Measurements from ENCODE around the gene ABCA3. TPM values are rescaled to one million over a fixed set of nuclear protein-coding genes. Genes with fewer than 3 reads are reported as not detected.

Gene ABCA3
- 0.68 and 1.1 TPM in 2 replicates for total RNA-seq

DNA sequence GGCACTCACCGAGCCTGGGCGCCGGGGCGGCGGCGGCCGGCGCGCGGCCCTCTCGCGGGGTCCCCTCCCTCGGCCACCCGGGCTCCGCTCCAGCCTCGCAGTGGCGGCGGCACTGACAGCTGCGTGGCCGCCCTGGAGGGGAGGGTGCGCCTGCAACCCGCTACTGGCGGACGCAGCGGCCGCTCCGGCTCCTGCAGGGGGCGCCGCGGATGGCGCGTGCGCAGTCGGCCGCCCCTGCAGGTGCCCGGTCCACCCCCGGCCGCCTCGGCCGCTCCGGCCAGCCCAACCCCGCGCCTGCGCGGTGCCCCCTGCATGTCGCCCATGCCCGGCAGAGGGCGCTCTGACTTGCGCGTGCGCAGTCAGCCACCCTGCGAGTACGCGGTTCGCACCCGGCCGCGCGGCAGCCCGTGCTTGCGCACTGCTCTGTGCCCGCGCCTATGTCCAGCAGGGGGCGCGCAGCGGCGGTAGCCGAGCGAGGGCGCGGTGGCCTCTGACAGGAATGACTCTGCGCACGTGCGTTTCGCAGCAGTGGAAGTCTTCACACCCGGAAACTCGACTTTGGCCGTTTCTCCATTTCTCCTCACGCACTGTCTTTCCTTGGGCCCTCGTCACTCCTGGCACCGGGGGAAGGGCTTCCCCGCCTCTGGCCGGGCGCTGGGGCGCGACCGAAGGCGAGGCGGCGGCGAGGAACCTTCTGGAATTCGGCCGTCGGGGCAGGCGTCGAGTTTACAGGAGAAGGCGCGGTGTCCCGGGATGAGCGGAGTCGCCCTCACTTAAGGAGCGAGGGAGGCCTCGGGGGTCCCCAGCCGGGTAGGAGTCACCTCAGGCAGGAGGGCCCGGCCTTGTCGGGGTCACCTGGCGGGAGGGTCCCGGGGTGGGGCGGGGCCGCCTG lies at the start of gene ABCA3:
Gene ABCA3, minus strand, starts transcription at position 165 of the 892 bp plus-strand sequence. CDS start 14,262 bp downstream, outside the sequence.

DNA sequence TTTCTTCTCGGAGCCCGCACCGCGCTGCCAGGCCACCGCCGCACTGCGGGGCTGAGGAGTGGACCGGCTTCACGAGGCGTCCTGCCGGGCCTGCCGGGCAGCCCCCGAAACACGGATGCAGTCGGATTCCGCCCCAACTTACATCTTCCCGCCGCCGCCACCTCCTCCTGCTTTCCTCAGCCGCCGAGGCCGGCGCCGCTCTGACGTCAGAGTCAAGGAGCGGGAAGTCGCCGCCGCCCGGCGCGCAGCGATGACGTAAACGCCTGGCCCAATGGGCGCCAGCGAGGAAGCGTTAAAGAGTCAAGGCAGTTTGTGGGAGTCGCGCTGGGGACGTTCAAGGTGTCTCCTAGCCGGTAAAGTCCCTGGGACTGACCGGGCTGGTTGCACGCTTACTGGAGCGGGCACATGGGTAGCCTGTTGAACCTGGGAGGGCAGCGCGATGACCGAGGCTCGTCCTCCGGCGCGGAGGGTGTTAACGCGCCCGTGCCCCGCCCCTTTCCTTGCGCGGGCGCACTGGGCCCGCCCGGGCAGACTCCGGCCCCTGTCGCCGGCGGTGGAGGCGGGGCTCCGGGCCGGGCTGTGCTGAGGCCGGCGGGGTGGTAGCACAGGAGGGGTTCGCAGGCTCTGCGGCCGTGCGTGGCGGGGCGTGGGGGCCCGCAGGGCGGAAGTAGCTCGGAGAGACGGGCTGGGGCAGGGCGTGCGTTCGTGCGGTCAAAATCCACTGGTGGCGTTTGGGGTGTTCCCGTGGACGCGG lies 72.4 kb downstream of the ABCA3 start, which contains the start of gene RNPS1:
Gene RNPS1, minus strand, starts transcription at position 214 of the 754 bp plus-strand sequence. CDS start 3,483 bp downstream, outside the sequence.

DNA sequence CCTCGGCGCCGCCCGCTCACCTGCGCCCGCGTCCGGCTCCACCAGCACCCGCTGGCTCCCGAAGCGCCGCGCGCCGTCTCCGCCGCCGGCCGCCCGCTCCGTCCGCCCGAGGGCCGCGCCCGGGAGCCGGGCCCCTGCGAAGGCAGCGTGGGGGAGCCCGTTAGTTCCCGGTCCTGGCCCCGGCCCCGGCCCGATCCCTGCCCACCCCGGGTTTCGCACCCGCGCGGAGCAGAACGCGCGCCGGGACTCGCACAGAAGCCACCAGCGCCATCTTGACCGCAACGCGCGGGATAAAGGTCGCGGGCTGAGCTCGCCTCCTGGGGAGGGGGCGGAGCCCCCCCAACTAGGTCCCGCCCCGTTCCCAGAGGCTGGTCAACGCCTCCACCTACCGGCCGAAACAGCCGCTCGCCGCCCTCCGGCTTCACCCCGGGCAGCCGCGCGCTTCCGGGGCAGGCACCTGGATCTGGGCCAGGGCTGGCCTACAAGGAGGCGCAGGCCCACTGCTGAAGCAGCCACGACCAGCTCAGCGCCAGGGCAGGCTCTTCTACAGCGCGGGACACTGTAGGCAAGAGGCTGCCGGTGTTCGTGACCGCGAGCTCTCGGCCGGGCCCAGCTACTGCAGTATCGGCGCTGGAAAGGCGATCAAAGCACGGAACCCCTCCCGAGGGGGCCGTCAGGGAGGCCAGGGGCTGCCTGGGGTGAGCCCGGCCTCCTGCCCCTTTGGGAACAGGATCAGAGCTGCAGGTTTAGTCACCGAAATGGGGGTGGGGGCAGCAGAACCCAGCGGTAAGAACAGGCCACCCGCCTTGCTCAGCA lies 89.0 kb downstream of the ABCA3 start, which contains the start of gene ECI1:
Gene ECI1, minus strand, starts transcription at position 292 of the 816 bp plus-strand sequence. Its CDS starts 21 bp downstream, at position 271.

DNA sequence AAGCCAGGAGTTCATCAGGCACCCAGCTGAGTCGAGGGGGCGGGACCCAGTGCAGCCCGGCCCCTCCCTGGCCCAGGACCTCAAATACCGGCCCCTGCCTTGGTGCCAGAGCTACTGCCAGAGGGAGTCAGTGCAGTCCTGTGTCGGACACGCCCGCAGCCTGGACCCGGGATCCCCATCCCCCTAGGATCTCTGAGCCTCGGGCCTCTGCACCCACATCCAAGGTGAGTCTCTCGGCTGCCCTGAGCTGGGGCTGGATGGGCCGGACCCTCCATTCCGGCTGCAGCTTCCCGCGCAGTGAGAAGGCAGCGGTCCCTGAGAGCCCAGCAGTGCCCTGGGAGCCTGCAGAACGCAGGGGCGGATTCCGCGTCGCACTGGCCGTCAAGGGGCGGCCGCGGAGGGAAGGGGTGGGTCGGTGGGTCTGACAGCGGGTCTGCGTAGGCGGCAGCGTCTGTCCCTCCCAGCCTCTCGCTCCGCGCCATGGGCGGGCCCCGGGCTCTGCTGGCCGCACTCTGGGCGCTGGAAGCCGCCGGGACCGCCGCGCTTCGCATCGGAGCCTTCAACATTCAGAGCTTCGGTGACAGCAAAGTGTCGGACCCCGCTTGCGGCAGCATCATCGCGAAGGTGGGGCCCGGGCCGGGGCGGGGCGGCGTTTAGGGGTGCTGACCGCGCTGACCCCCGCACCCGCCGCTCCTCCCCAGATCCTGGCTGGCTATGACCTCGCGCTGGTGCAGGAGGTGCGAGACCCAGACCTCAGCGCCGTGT lies 104.0 kb downstream of the ABCA3 start, which contains the start of gene DNASE1L2:
Gene DNASE1L2, plus strand, starts transcription at position 108 of the 765 bp plus-strand sequence. Its CDS starts 373 bp downstream, at position 481.

Other genes with a start within 250 kb of the ABCA3 start
- gene PKD1, start 204.8 kb downstream of the ABCA3 start, total RNA-seq: 85.9 and 91.5 TPM in 2 replicates
- gene RAB26, start 192.1 kb downstream of the ABCA3 start, total RNA-seq: not detected in 2 replicates
- 52.4 and 66.5 TPM in 2 replicates for gene TRAF7, start 184.9 kb downstream of the ABCA3 start, total RNA-seq
- gene CASKIN1, start 144.1 kb downstream of the ABCA3 start, total RNA-seq: 0.12 and 0.15 TPM in 2 replicates
- 39.9 and 57.6 TPM in 2 replicates for gene MLST8, start 135.3 kb downstream of the ABCA3 start, total RNA-seq
- gene BRICD5, start 129.9 kb downstream of the ABCA3 start, total RNA-seq: 0.83 and 1.1 TPM in 2 replicates
- gene PGP, start 125.9 kb downstream of the ABCA3 start, total RNA-seq: 7.3 and 9.2 TPM in 2 replicates
- 15.9 and 20.5 TPM in 2 replicates for gene E4F1, start 117.1 kb downstream of the ABCA3 start, total RNA-seq
- gene DNASE1L2, start 104.3 kb downstream of the ABCA3 start, total RNA-seq: 4.5 TPM in 1 of 2 replicates, not detected in the other
- gene ECI1, start 89.1 kb downstream of the ABCA3 start, total RNA-seq: 20.4 and 29.7 TPM in 2 replicates
- 87.1 and 98.5 TPM in 2 replicates for gene RNPS1, start 72.6 kb downstream of the ABCA3 start, total RNA-seq
- gene CCNF, start 88.7 kb upstream of the ABCA3 start, total RNA-seq: 3.3 and 3.6 TPM in 2 replicates
- 1.4 and 2.1 TPM in 2 replicates for gene TEDC2, start 119.4 kb upstream of the ABCA3 start, total RNA-seq
- 1.1 TPM in 1 of 2 replicates, not detected in the other for gene NTN3, start 130.6 kb upstream of the ABCA3 start, total RNA-seq
- gene TBC1D24, start 134.4 kb upstream of the ABCA3 start, total RNA-seq: 6.5 and 7.4 TPM in 2 replicates
- gene ATP6V0C, start 173.2 kb upstream of the ABCA3 start, total RNA-seq: 31.5 and 50.9 TPM in 2 replicates
- 21.1 and 34.5 TPM in 2 replicates for gene AMDHD2, start 179.6 kb upstream of the ABCA3 start, total RNA-seq
- not detected in 2 replicates for gene CEMP1, start 190.7 kb upstream of the ABCA3 start, total RNA-seq
- gene PDPK1, start 197.3 kb upstream of the ABCA3 start, total RNA-seq: 18.4 and 20.2 TPM in 2 replicates

Measured in cardiac ventricle fibroblast (primary cell).